Caco-2 (cell line): ENCODE measurements around the gene NARF. TPM values are rescaled to one million over a fixed set of nuclear protein-coding genes. Genes with fewer than 3 reads are reported as not detected.

ENCODE experiments used
- BruUV-seq: library from RNA; stranded (reverse); fragments of 400-500 nt; replicated peaks from 2 replicates; lab custom pipeline; 2021; lab: Mats Ljungman, UMichigan
- CTCF ChIA-PET: fragments of 300-600 bp; sonication (Branson Sonifier 250); formaldehyde crosslinking; loops from one replicate; lab custom pipeline; 2022; ENCODE audit warnings: antibody characterized with exemption; lab: Charles Lee
- POLR2A ChIA-PET: fragments of 300-600 bp; sonication (Branson Sonifier 250); formaldehyde crosslinking; loops from one replicate; lab custom pipeline; 2022; ENCODE audit warnings: antibody characterized with exemption; lab: Charles Lee
- DNase-seq, 2 experiments: peaks; one replicate each; pipeline versions ENCODE4 v3.0.0 to v3.0.0-alpha.2; 2020 to 2022
- H3K27me3 ChIP-seq: replicated peaks from 2 replicates; pipeline ENCODE4 v1.6.0; 2011; ENCODE audit warnings: low read length; ENCODE audit not compliant: control insufficient read depth, insufficient read depth
- H3K36me3 ChIP-seq: 2 replicates; pipeline ENCODE4 v1.5.1; 2011; ENCODE audit warnings: low read length; ENCODE audit not compliant: control insufficient read depth, insufficient read depth
- H3K4me1 ChIP-seq: fragments of 250-450 bp; sonication (Bioruptor Pico); 2 replicates; pipeline ENCODE4 v1.5.1; 2020; ENCODE audit warnings: mild to moderate bottlenecking
- H3K4me3 ChIP-seq: 2 replicates; pipeline ENCODE4 v1.5.1; 2011; ENCODE audit warnings: low read depth, mild to moderate bottlenecking, control low read depth, low read length
- H3K9me3 ChIP-seq: fragments of 250-450 bp; sonication (Bioruptor Pico); 2 replicates; pipeline ENCODE4 v1.5.1; 2020; ENCODE audit warnings: mild to moderate bottlenecking, moderate library complexity
- H3K27ac Mint-ChIP-seq: one replicate; pipeline ENCODE4 v1.8.0; 2022; ENCODE audit warnings: mixed read lengths; ENCODE audit not compliant: unreplicated experiment
- H3K27me3 Mint-ChIP-seq: one replicate; pipeline ENCODE4 v1.8.0; 2022; ENCODE audit warnings: mixed read lengths; ENCODE audit not compliant: insufficient read depth, unreplicated experiment
- H3K36me3 Mint-ChIP-seq: one replicate; pipeline ENCODE4 v1.8.0; 2022; ENCODE audit warnings: mild to moderate bottlenecking, mixed read lengths; ENCODE audit not compliant: insufficient read depth, unreplicated experiment
- H3K4me1 Mint-ChIP-seq: one replicate; pipeline ENCODE4 v1.8.0; 2022; ENCODE audit warnings: low read depth, mixed read lengths; ENCODE audit not compliant: unreplicated experiment
- H3K4me3 Mint-ChIP-seq: one replicate; pipeline ENCODE4 v1.8.0; 2022; ENCODE audit warnings: mild to moderate bottlenecking, moderate library complexity, mixed read lengths; ENCODE audit not compliant: unreplicated experiment
- H3K9me3 Mint-ChIP-seq: one replicate; pipeline ENCODE4 v1.8.0; 2022; ENCODE audit warnings: mixed read lengths; ENCODE audit not compliant: unreplicated experiment
- CTCF ChIP-seq, 2 experiments: fragments of 200-600 bp in 1 of 2; IDR thresholded peaks; 1 replicate in 1 of 2; 2 replicates in 1 of 2; pipeline versions ENCODE4 v1.5.1 to v1.8.0; 2011 to 2022; ENCODE audit warnings: antibody characterized with exemption in 1 of 2, control low read depth in 1 of 2, inconsistent platforms in 1 of 2, low read depth in 1 of 2, low read length in 1 of 2, mild to moderate bottlenecking in 1 of 2, moderate library complexity in 1 of 2; ENCODE audit not compliant: insufficient read depth in 1 of 2, severe bottlenecking in 1 of 2, unreplicated experiment in 1 of 2
- intact Hi-C: fragments of 100-400 bp; cut with micrococcal nuclease; formaldehyde crosslinking; loops from one replicate; pipeline ENCODE4 v1.10.0; 2022; ENCODE audit not compliant: unreplicated experiment
- total RNA-seq: library from RNA; stranded (reverse); gene quantifications from 2 replicates; pipeline ENCODE4 v1.2.3, GENCODE V29; 2022

NARF gene
- total RNA-seq, 1 experiment from 2014 or later, result 62.1 TPM

DNA sequence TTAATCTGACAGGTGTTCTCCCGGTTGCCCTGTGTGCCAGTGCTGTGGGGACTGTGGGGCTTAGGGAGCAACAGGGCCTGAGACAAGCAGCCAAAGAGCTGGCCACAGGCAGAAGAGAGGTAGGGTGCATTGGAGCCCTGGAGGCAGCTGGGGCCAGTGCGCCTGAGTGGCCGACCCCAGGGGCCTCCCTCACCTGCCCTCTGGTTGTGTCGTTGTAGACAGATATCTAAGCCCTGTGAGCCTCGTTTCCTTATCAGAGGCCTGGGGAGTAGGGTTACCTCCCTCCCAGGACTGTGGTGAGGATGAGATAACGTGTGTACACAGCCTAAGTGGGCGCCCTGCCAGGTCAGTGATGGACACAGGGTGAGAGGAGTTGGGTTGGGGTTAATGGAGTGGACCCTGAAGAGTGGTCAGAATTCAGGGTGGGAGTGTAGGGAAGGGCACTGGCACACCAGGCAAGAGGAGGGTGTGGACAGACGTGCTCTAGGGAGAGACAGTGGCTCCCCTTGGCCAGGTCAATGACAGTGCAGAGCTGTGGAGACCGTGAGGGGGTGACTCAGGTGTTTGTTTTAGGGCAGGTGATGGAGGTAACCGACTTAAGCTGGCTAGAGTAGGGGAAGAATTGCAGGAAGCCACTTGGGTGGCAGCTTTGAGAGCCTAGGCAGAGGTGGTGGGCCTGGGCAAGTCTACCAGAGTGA, 3.4 kb downstream of the NARF start:
- Mint-ChIP-seq H3K27me3 (no peaks in the 10 kb centered on the region), H3K27ac (peak overlapping the region; percentile 32), H3K4me1 (peaks cover 20% of the 10 kb centered on the region), H3K9me3 (no peaks in the 10 kb centered on the region), H3K4me3 (no peak overlapping the region), H3K36me3 (peaks cover 56% of the 10 kb centered on the region)
- ChIA-PET POLR2A (no interaction called here), CTCF (no interaction called here)
- peaks cover 21% of the 10 kb centered on the region for H3K4me1 ChIP-seq
- no TSS peak for BruUV-seq
- H3K9me3 ChIP-seq, result no peaks in the 10 kb centered on the region
- H3K4me3 ChIP-seq, result no peak overlapping the region
- intact Hi-C loops, result no loop called here
- H3K36me3 ChIP-seq, result peaks cover 4% of the 10 kb centered on the region; the same call in 1 of the 2 replicates
- TF ChIP-seq CTCF (IDR thresholded peaks at IDR 0.05; ENCODE audit: insufficient read depth in 1 of 2, low read depth in 1 of 2, low read length in 1 of 2, severe bottlenecking in 1 of 2, unreplicated experiment in 1 of 2), result no peak
- H3K27me3 ChIP-seq, result no peaks in the 10 kb centered on the region
- peak; percentile 42 to 75 for DNase-seq

DNA sequence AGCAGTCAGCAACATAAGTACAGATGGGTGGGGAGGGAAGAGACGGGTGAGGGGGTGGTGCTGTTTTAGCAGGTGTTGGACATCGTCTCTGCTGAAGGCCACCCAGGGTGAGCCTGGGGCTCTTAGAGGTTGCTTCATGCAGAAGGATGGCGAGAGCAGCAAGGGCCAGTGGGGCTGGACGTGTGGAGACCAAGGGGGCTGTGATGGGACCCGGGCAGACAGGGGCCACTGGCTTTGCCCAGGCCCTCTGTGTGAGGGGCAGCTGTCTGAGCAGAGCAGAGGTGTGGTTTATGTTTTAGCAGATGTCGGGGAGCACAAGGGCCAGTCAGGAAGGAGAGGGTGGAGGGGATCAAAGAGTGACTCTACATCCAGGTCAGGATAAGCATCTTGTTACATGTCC, 4.8 kb downstream of the NARF start:
- Histone ChIP-seq H3K36me3 (peaks cover 4% of the 10 kb centered on the region), H3K27me3 (no peaks in the 10 kb centered on the region), H3K4me3 (no peak overlapping the region), H3K4me1 (peaks cover 12% of the 10 kb centered on the region), H3K9me3 (no peaks in the 10 kb centered on the region)
- H3K4me3 Mint-ChIP-seq, result no peak overlapping the region
- no TSS peak for BruUV-seq
- peaks cover 10% of the 10 kb centered on the region for H3K4me1 Mint-ChIP-seq
- ChIA-PET POLR2A (no interaction called here), CTCF (no interaction called here)
- H3K27me3 Mint-ChIP-seq, result no peaks in the 10 kb centered on the region
- H3K9me3 Mint-ChIP-seq, result no peaks in the 10 kb centered on the region
- H3K27ac Mint-ChIP-seq, result no peak overlapping the region
- no peak for DNase-seq
- peaks cover 50% of the 10 kb centered on the region for H3K36me3 Mint-ChIP-seq
- intact Hi-C loops, result no loop called here
- TF ChIP-seq CTCF (IDR thresholded peaks at IDR 0.05; ENCODE audit: insufficient read depth in 1 of 2, low read depth in 1 of 2, low read length in 1 of 2, severe bottlenecking in 1 of 2, unreplicated experiment in 1 of 2), result no peak

GRCh38 chr17:82463925-82464566, 5.5 kb downstream of the NARF start:
- H3K9me3 ChIP-seq, result no peaks in the 10 kb centered on the region
- intact Hi-C loops, result no loop called here
- no peaks in the 10 kb centered on the region for H3K27me3 ChIP-seq
- ChIA-PET POLR2A (interaction anchor here (0.6 kb wide), 1 partner anchor 792 kb away, joined by 3 read pairs; no protein-coding TSS in a partner anchor), CTCF (no interaction called here)
- H3K4me1 ChIP-seq, result peaks cover 12% of the 10 kb centered on the region
- BruUV-seq, result no TSS peak
- Mint-ChIP-seq H3K27ac (no peak overlapping the region), H3K27me3 (no peaks in the 10 kb centered on the region), H3K4me3 (no peak overlapping the region), H3K36me3 (peaks cover 52% of the 10 kb centered on the region), H3K4me1 (peaks cover 10% of the 10 kb centered on the region), H3K9me3 (no peaks in the 10 kb centered on the region)
- H3K36me3 ChIP-seq, result peaks cover 6% of the 10 kb centered on the region
- no peak overlapping the region for H3K4me3 ChIP-seq
- DNase-seq, result no peak
- TF ChIP-seq CTCF (IDR thresholded peaks at IDR 0.05; ENCODE audit: insufficient read depth in 1 of 2, low read depth in 1 of 2, low read length in 1 of 2, severe bottlenecking in 1 of 2, unreplicated experiment in 1 of 2), result no peak
